Thyroid gland (tissue), 4 donors: ENCODE results near the gene ANKRD36C. TPM values are rescaled to one million over a fixed set of nuclear protein-coding genes. Genes with fewer than 3 reads are reported as not detected.
"Not testable (repeated sequence)": the region's sequence is repeated elsewhere in the genome, so short reads cannot be mapped to it uniquely, and the experiment has no call there.

Source experiments
- DNase-seq, 2 donors: peaks; one replicate each; pipeline ENCODE4 v3.0.0-alpha.2; 2019
- H3K27ac ChIP-seq, 3 donors: fragments of 200-600 bp; sonication (generic); 1 replicate in 2 of 3; 2 replicates in 1 of 3; pipeline ENCODE4 v1.5.1; 2016 to 2019; ENCODE audit warnings: mild to moderate bottlenecking in 1 of 3, moderate library complexity in 1 of 3
- H3K27me3 ChIP-seq: fragments of 200-600 bp; sonication (generic); one replicate; pipeline ENCODE4 v1.5.1; 2019
- H3K36me3 ChIP-seq, 2 donors: fragments of 200-600 bp; sonication (generic); one replicate each; pipeline ENCODE4 v1.5.1; 2016 to 2019
- H3K4me1 ChIP-seq, 2 donors: fragments of 200-600 bp; sonication (generic); one replicate each; pipeline ENCODE4 v1.5.1; 2017 to 2019
- H3K4me3 ChIP-seq, 3 donors: fragments of 200-600 bp; sonication (generic); replicated peaks in 1 of 3; 1 replicate in 2 of 3; 2 replicates in 1 of 3; pipeline ENCODE4 v1.5.1; 2016; ENCODE audit warnings: mild to moderate bottlenecking in 1 of 3
- H3K9me3 ChIP-seq: fragments of 200-600 bp; sonication (generic); one replicate; pipeline ENCODE4 v1.5.1; 2017
- CTCF ChIP-seq, 6 experiments: fragments of 200-600 bp in 3 of 6; fragments of 450-650 bp in 3 of 6; sonication (generic) in 3 of 6; IDR thresholded peaks; one replicate each; pipeline ENCODE4 v1.5.1; 2016 to 2019; ENCODE audit warnings: antibody characterized with exemption in 6 of 6, mild to moderate bottlenecking in 2 of 6, inconsistent platforms in 1 of 6, moderate library complexity in 1 of 6
- POLR2A ChIP-seq, 2 donors: fragments of 450-650 bp; IDR thresholded peaks; one replicate each; pipeline ENCODE4 v1.6.1; 2017; ENCODE audit warnings: antibody characterized with exemption in 2 of 2, mild to moderate bottlenecking in 2 of 2, moderate library complexity in 1 of 2
- WGBS, 2 donors: methylation state at CpG; one replicate each; pipeline ENCODE4 v1.1.5; 2017; 5-methylcytosine and 5-hydroxymethylcytosine counted together
- intact Hi-C: fragments of 100-400 bp; cut with DNase I; formaldehyde crosslinking; loops from one replicate; pipeline ENCODE4 v1.15.1; 2023
- total RNA-seq, 4 donors: library from RNA; depleted of rRNA; stranded (reverse); fragments of >200 nt; gene quantifications; one replicate each; pipeline ENCODE4 v1.2.3, GENCODE V29; 2016

ANKRD36C gene
- 10 to 100 TPM; 23.3 to 34.7 (median 30.2) TPM for total RNA-seq

- peak within 1 kb of the TSS; percentile 79 to 89 (median 83) for H3K27ac ChIP-seq
- WGBS, 2 donors: 1% methylated on average over 21 to 25 of the region's 56 CpGs
- peak in 1 of 2 donors; percentile 62 for TF ChIP-seq POLR2A (IDR thresholded peaks at IDR 0.05)
- peak within 1 kb of the TSS; percentile 1 to 82 (median 45) for H3K4me3 ChIP-seq
- H3K36me3 ChIP-seq, H3K9me3 ChIP-seq, intact Hi-C loops, H3K27me3 ChIP-seq, H3K4me1 ChIP-seq: not testable (repeated sequence)
- peak; percentile 54 to 55 for DNase-seq
Observed at GRCh38 chr2:95991351-95992094, at the start of gene ANKRD36C. Gene ANKRD36C, minus strand, starts transcription at chr2:95991824. Its CDS starts 116 bp downstream, at chr2:95991708.

- H3K4me3 ChIP-seq, H3K27me3 ChIP-seq, H3K9me3 ChIP-seq, intact Hi-C loops, H3K36me3 ChIP-seq, DNase-seq, H3K27ac ChIP-seq, H3K4me1 ChIP-seq: not testable (repeated sequence)
- no CpG with 5 or more reads among the region's 14 CpGs for WGBS, 2 donors
Observed at GRCh38 chr2:96035554-96035953, 43.9 kb upstream of the ANKRD36C start.

GRCh38 chr2:96034792-96035191 lies 43.2 kb upstream of the ANKRD36C start, which contains the start of gene GPAT2:
Gene GPAT2, minus strand, starts transcription at chr2:96034916. Its CDS starts 2,557 bp downstream, at chr2:96032359.
- H3K27ac ChIP-seq, DNase-seq, H3K27me3 ChIP-seq, H3K36me3 ChIP-seq, H3K4me1 ChIP-seq, H3K4me3 ChIP-seq, intact Hi-C loops, H3K9me3 ChIP-seq: not testable (repeated sequence)
- no CpG with 5 or more reads among the region's 34 CpGs for WGBS, 2 donors

DNA sequence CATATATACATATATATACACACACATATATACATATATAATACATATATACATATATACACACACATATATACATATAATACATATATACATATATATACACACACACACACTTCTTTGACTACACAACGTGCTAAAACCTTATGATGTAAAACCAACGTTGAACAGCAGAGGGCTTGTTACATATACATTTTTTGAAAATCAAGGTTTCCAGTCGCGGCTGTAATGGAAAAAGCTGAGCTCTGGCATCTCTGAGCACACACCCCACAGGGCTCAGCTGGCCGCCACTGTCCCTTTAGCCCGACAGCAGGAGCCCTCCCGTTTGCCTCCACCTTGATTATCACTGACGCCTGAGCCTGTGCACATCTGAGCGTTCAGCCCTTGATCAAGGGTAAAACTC lies 42.4 kb upstream of the ANKRD36C start:
- 0 to 6% methylated on average over 1 of the region's 9 CpGs for WGBS, 2 donors
- DNase-seq, H3K27ac ChIP-seq, H3K9me3 ChIP-seq, H3K36me3 ChIP-seq, H3K4me1 ChIP-seq, intact Hi-C loops, H3K27me3 ChIP-seq, H3K4me3 ChIP-seq: not testable (repeated sequence)

DNA sequence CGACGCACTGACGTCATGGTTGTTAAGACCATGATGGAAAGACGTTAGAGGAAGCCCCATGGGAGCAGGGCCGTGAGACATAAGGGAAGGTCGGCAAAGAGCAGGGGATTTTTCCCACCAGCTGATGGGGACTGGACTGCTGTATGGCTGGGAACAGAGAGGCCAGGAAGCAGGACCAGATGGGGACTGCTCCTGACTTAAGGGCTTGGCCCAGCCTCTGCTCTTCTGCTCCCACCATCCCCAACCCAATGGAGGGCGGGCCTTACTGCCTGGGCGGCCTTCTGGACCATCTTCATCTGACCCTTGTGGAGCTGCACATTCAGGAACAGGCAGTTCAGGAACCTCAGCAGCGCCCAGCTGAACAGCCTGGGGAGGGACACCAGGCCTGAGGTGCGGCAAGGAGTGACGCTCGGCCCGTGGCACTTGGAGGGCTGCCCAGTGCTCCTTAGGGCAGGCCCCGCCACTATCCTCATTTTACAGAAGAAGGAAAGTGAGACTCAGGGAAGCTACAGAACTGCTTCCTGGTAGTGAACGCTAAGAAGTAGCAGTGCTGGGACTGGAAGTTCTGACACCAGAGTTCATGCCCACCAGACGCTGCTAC lies 36.2 kb upstream of the ANKRD36C start:
- WGBS, 2 donors: no CpG with 5 or more reads among the region's 16 CpGs
- H3K36me3 ChIP-seq, H3K4me1 ChIP-seq, H3K27ac ChIP-seq, DNase-seq, H3K9me3 ChIP-seq, H3K27me3 ChIP-seq, H3K4me3 ChIP-seq: not testable (repeated sequence)
- intact Hi-C loops: loop anchor here (10.0 kb wide), 2 partner anchors 87 to 147 kb away; partner anchors contain the start of gene ADRA2B

- WGBS, 2 donors: 96% methylated on average over 4 of the region's 6 CpGs; no CpG with 5 or more reads in 1 of the 2 donors
- not testable (repeated sequence) for H3K4me3 ChIP-seq, H3K9me3 ChIP-seq, H3K36me3 ChIP-seq, H3K27ac ChIP-seq, DNase-seq, H3K4me1 ChIP-seq, H3K27me3 ChIP-seq
- intact Hi-C loops: loop anchor here (10.0 kb wide), 2 partner anchors 89 to 149 kb away; partner anchors contain the start of gene ADRA2B
Observed at GRCh38 chr2:96025755-96026154, 34.1 kb upstream of the ANKRD36C start.

GRCh38 chr2:96025194-96025492 lies 33.5 kb upstream of the ANKRD36C start:
- Histone ChIP-seq H3K27me3 (no peaks in the 10 kb centered on the region), H3K4me1 (no peaks in the 10 kb centered on the region), H3K4me3 (no peak overlapping the region), H3K9me3 (no peaks in the 10 kb centered on the region), H3K27ac (no peak overlapping the region), H3K36me3 (no peaks in the 10 kb centered on the region)
- DNase-seq: no peak
- intact Hi-C loops: loop anchor here (10.0 kb wide), 2 partner anchors 90 to 150 kb away; partner anchors contain the start of gene ADRA2B
- WGBS, 2 donors: 100% methylated on average over 2 of the region's 4 CpGs; no CpG with 5 or more reads in 1 of the 2 donors
- no peak for TF ChIP-seq CTCF (IDR thresholded peaks at IDR 0.05)
- TF ChIP-seq POLR2A (IDR thresholded peaks at IDR 0.05): no peak
